ENCODE data around the gene FAM83D.
"Not testable (repeated sequence)": the region's sequence is repeated elsewhere in the genome, so short reads cannot be mapped to it uniquely, and the experiment has no call there.

- TF ChIP-seq CTCF, POLR2A, POLR2AphosphoS5, EP300 (IDR thresholded peaks at IDR 0.05): not testable (repeated sequence)
Measured at GRCh38 chr20:38996866-38997265, 70.6 kb downstream of the FAM83D start.
